Panc1 (cell line): ENCODE measurements around the gene LLGL2. TPM values are rescaled to one million over a fixed set of nuclear protein-coding genes. Genes with fewer than 3 reads are reported as not detected.

Experiments used
- ATAC-seq: fragments of 200-7000 bp; cut with Tn5 transposase; 2 replicates; pipeline ENCODE4 v1.9.1; 2020; ENCODE audit warnings: mild to moderate bottlenecking, moderate library complexity
- BruUV-seq: library from RNA; stranded (reverse); fragments of 400-500 nt; replicated peaks from 2 replicates; lab custom pipeline; 2021; lab: Mats Ljungman, UMichigan
- CTCF ChIA-PET: fragments of 300-600 bp; sonication (Branson Sonifier 250); formaldehyde crosslinking; loops from one replicate; lab custom pipeline; 2022; ENCODE audit warnings: antibody characterized with exemption; lab: Charles Lee
- POLR2A ChIA-PET: fragments of 300-600 bp; sonication (Branson Sonifier 250); formaldehyde crosslinking; loops from one replicate; lab custom pipeline; 2022; ENCODE audit warnings: antibody characterized with exemption; lab: Charles Lee
- DNase-seq: peaks from one replicate; pipeline ENCODE4 v3.0.0-alpha.2; 2010; ENCODE audit warnings: low read depth, low spot score
- H3K27ac ChIP-seq: 2 replicates; pipeline ENCODE4 v1.5.1; 2011; ENCODE audit warnings: mild to moderate bottlenecking, low read length, inconsistent platforms
- H3K27me3 ChIP-seq: fragments of 200-500 bp; sonication (Bioruptor generic); 2 replicates; pipeline ENCODE4 v1.6.0; 2014; ENCODE audit warnings: low read length, inconsistent platforms; ENCODE audit not compliant: control insufficient read depth, insufficient read depth
- H3K36me3 ChIP-seq: fragments of 200-500 bp; sonication (Bioruptor generic); 2 replicates; pipeline ENCODE4 v1.5.1; 2014; ENCODE audit warnings: inconsistent platforms, mild to moderate bottlenecking, low read length, moderate library complexity; ENCODE audit not compliant: control insufficient read depth, insufficient read depth
- H3K4me1 ChIP-seq: 2 replicates; pipeline ENCODE4 v1.5.1; 2011; ENCODE audit warnings: inconsistent platforms, mild to moderate bottlenecking, low read length, moderate library complexity; ENCODE audit not compliant: control insufficient read depth, insufficient read depth
- H3K4me3 ChIP-seq, 2 experiments: 2 replicates each; pipeline ENCODE4 v1.5.1; 2011 to 2012; ENCODE audit warnings: low read depth in 2 of 2, low read length in 2 of 2, mild to moderate bottlenecking in 2 of 2, inconsistent platforms in 1 of 2, moderate library complexity in 1 of 2
- H3K9me3 ChIP-seq: fragments of 200-500 bp; sonication (Bioruptor generic); 2 replicates; pipeline ENCODE4 v1.5.1; 2014; ENCODE audit warnings: low read depth, mild to moderate bottlenecking, inconsistent platforms, low read length, moderate library complexity; ENCODE audit not compliant: control insufficient read depth, insufficient read depth
- CTCF ChIP-seq: fragments of 450-650 bp; IDR thresholded peaks from 2 replicates; pipeline ENCODE4 v1.5.1; 2017; ENCODE audit warnings: mild to moderate bottlenecking
- POLR2AphosphoS5 ChIP-seq: IDR thresholded peaks from 2 replicates; pipeline ENCODE4 v1.6.1; 2012; ENCODE audit warnings: mild to moderate bottlenecking, low read depth, low read length, moderate library complexity
- REST ChIP-seq, 2 experiments: IDR thresholded peaks; 2 replicates each; pipeline ENCODE4 v1.6.1; 2011 to 2012; ENCODE audit warnings: low read depth in 2 of 2, control low read depth in 1 of 2, low read length in 1 of 2, mild to moderate bottlenecking in 1 of 2, moderate library complexity in 1 of 2; ENCODE audit not compliant: insufficient read depth in 1 of 2
- SIN3A ChIP-seq: IDR thresholded peaks from 2 replicates; pipeline ENCODE4 v1.6.1; 2012; ENCODE audit warnings: low read depth, mild to moderate bottlenecking, low read length, moderate library complexity, borderline replicate concordance; ENCODE audit not compliant: insufficient read depth
- TCF7L2 ChIP-seq: IDR thresholded peaks from 2 replicates; pipeline ENCODE4 v1.6.1; 2011; ENCODE audit warnings: mild to moderate bottlenecking, low read depth, low read length, inconsistent platforms
- in situ Hi-C: cut with HindIII; loops from 2 replicates; pipeline ENCODE4 v1.10.0; 2016; ENCODE audit warnings: low sequenced_read_pairs, low pct_unique_long_range_greater_than_20kb
- intact Hi-C: fragments of 100-400 bp; cut with micrococcal nuclease; formaldehyde crosslinking; loops from one replicate; pipeline ENCODE4 v1.10.0; 2022; ENCODE audit not compliant: unreplicated experiment
- total RNA-seq: library from RNA; stranded (reverse); gene quantifications from one replicate; pipeline ENCODE4 v1.2.1, GENCODE V29; 2021; ENCODE audit not compliant: unreplicated experiment

The LLGL2 gene
- total RNA-seq, 1 experiment from 2014 or later, result 201 TPM

- no peak for TF ChIP-seq REST (IDR thresholded peaks at IDR 0.05; ENCODE audit: insufficient read depth in 1 of 2, low read depth in 2 of 2, low read length in 1 of 2)
- TF ChIP-seq SIN3A, result no peak
- TF ChIP-seq POLR2AphosphoS5, result no peak
- no peak for TF ChIP-seq TCF7L2
- TF ChIP-seq CTCF, result no peak
- H3K27me3 ChIP-seq, result no peaks in the 10 kb centered on the region
- no peak overlapping the region for H3K4me3 ChIP-seq
- no peak for ATAC-seq
- ChIA-PET CTCF (interaction anchor here (0.6 kb wide), 1 partner anchor 60 kb away, joined by 4 read pairs; no protein-coding TSS in a partner anchor), POLR2A (no interaction called here)
- H3K9me3 ChIP-seq, result no peaks in the 10 kb centered on the region
- no peak for DNase-seq
- no peaks in the 10 kb centered on the region for H3K36me3 ChIP-seq
- intact Hi-C loops, result no loop called here
- no peak overlapping the region for H3K27ac ChIP-seq
- no TSS peak for BruUV-seq
- peaks cover 9% of the 10 kb centered on the region; the same call in 1 of the 2 replicates for H3K4me1 ChIP-seq
- in situ Hi-C loops, result no loop called here
Measured at GRCh38 chr17:75500419-75501216, 24.9 kb upstream of the LLGL2 start.

- ChIA-PET POLR2A (no interaction called here), CTCF (interaction anchor here (0.6 kb wide), 1 partner anchor 61 kb away, joined by 4 read pairs; no protein-coding TSS in a partner anchor)
- Histone ChIP-seq H3K27me3 (no peaks in the 10 kb centered on the region), H3K9me3 (no peaks in the 10 kb centered on the region), H3K4me1 (peaks cover 9% of the 10 kb centered on the region; the same call in 1 of the 2 replicates), H3K4me3 (no peak overlapping the region), H3K36me3 (no peaks in the 10 kb centered on the region), H3K27ac (no peak overlapping the region)
- no TSS peak for BruUV-seq
- in situ Hi-C loops (no loop called here), intact Hi-C loops (no loop called here)
- DNase-seq, result no peak
- TF ChIP-seq TCF7L2 (no peak), CTCF (no peak), POLR2AphosphoS5 (no peak; the same call in 1 of the 2 replicates), REST (IDR thresholded peaks at IDR 0.05; ENCODE audit: insufficient read depth in 1 of 2, low read depth in 2 of 2, low read length in 1 of 2) (no peak), SIN3A (no peak)
- no peak for ATAC-seq
Measured at GRCh38 chr17:75501378-75502071, 24.0 kb upstream of the LLGL2 start.
